Osteocyte (in vitro differentiated cells): Measurements from ENCODE around the gene ALOX15B. TPM values are rescaled to one million over a fixed set of nuclear protein-coding genes. Genes with fewer than 3 reads are reported as not detected.
A peak's percentile ranks its signal among the peaks of the same experiment; 100 is the strongest.
"Not testable (repeated sequence)": the region's sequence is repeated elsewhere in the genome, so short reads cannot be mapped to it uniquely, and the experiment has no call there.

Source experiments
- DNase-seq: peaks from one replicate; pipeline ENCODE4 v3.0.0; 2021; ENCODE audit warnings: mixed read lengths; ENCODE audit not compliant: unreplicated experiment; ENCODE audit errors: extremely low spot score
- H3K27ac Mint-ChIP-seq: one replicate; pipeline ENCODE4 v1.8.0; 2021; ENCODE audit warnings: mild to moderate bottlenecking, mixed read lengths; ENCODE audit not compliant: unreplicated experiment
- H3K27me3 Mint-ChIP-seq: one replicate; pipeline ENCODE4 v1.8.0; 2021; ENCODE audit warnings: mixed read lengths; ENCODE audit not compliant: unreplicated experiment
- H3K36me3 Mint-ChIP-seq: one replicate; pipeline ENCODE4 v1.8.0; 2021; ENCODE audit warnings: mixed read lengths; ENCODE audit not compliant: unreplicated experiment
- H3K4me1 Mint-ChIP-seq: one replicate; pipeline ENCODE4 v1.8.0; 2021; ENCODE audit warnings: mixed read lengths; ENCODE audit not compliant: unreplicated experiment
- H3K4me3 Mint-ChIP-seq: one replicate; pipeline ENCODE4 v1.8.0; 2021; ENCODE audit warnings: mild to moderate bottlenecking, moderate library complexity, mixed read lengths; ENCODE audit not compliant: unreplicated experiment
- H3K9me3 Mint-ChIP-seq: one replicate; pipeline ENCODE4 v1.8.0; 2021; ENCODE audit warnings: mixed read lengths; ENCODE audit not compliant: unreplicated experiment
- total RNA-seq: library from RNA; stranded (reverse); gene quantifications from 2 replicates; pipeline ENCODE4 v1.2.1, GENCODE V29; 2021
- TF ChIP-seq, protein P1 (sequence below): fragments of 200-600 bp; sonication (generic); IDR thresholded peaks from 2 replicates; pipeline ENCODE4 v1.5.0; 2021; ENCODE audit warnings: antibody characterized with exemption, mild to moderate bottlenecking, moderate library complexity

Gene ALOX15B
- total RNA-seq, 1 donor from 2014 or later: not detected

DNA sequence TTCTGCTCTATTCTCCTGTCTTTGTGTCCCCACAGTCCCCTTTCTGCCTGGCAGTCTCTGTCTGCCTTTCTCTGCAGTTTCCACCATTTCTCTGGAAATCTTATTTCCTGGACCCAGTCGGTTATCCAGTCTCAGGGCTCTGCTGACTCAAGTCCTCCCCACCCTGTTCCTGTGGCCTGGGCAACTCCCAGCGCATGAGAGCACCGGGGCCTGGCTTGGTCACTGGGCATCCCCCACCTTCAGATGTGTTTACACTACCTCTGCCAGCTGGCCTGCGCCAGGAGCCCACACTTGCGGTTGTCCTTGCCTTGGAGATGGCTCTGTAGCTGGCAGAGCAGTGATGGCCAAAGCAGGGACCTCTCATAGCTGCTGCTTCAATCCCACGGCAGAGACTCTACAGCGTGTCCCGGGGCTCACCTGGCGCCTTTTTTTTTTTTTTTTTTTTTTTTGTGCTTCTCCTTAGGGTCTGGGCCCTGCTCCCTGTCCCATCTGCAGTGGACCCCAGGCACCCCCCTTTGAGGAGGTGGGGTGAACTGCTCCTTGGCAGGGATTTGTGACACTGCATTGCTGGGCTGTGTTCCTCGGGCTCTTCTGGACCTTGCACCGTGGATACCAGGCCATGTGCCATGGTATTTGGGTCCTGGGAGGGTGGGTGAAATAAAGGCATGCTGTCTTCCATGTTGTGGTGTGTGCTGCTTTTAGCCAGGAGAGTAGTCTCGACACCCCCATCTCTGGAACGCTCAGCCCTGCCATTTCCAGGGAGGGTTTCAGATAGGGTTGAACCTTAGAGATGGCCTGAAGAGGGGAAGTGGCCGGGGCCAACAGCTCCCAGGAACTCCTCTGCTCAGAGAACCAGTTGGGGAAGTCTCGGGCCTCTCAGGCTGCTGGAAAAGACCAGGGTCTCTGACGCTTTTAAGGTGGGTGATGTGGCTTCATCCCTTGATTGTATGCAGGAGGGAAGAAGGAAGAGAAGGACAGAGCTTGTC is 18.9 kb upstream of the ALOX15B start:
- peaks cover 2% of the 10 kb centered on the region for H3K27me3 Mint-ChIP-seq
- H3K27ac Mint-ChIP-seq: peak overlapping the region; percentile 2
- DNase-seq: no peak
- TF ChIP-seq, protein P1, sequence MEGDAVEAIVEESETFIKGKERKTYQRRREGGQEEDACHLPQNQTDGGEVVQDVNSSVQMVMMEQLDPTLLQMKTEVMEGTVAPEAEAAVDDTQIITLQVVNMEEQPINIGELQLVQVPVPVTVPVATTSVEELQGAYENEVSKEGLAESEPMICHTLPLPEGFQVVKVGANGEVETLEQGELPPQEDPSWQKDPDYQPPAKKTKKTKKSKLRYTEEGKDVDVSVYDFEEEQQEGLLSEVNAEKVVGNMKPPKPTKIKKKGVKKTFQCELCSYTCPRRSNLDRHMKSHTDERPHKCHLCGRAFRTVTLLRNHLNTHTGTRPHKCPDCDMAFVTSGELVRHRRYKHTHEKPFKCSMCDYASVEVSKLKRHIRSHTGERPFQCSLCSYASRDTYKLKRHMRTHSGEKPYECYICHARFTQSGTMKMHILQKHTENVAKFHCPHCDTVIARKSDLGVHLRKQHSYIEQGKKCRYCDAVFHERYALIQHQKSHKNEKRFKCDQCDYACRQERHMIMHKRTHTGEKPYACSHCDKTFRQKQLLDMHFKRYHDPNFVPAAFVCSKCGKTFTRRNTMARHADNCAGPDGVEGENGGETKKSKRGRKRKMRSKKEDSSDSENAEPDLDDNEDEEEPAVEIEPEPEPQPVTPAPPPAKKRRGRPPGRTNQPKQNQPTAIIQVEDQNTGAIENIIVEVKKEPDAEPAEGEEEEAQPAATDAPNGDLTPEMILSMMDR: no peak
- no peak overlapping the region for H3K4me3 Mint-ChIP-seq
- peaks cover 20% of the 10 kb centered on the region for H3K4me1 Mint-ChIP-seq
- H3K36me3 Mint-ChIP-seq: no peaks in the 10 kb centered on the region
- no peaks in the 10 kb centered on the region for H3K9me3 Mint-ChIP-seq

DNA sequence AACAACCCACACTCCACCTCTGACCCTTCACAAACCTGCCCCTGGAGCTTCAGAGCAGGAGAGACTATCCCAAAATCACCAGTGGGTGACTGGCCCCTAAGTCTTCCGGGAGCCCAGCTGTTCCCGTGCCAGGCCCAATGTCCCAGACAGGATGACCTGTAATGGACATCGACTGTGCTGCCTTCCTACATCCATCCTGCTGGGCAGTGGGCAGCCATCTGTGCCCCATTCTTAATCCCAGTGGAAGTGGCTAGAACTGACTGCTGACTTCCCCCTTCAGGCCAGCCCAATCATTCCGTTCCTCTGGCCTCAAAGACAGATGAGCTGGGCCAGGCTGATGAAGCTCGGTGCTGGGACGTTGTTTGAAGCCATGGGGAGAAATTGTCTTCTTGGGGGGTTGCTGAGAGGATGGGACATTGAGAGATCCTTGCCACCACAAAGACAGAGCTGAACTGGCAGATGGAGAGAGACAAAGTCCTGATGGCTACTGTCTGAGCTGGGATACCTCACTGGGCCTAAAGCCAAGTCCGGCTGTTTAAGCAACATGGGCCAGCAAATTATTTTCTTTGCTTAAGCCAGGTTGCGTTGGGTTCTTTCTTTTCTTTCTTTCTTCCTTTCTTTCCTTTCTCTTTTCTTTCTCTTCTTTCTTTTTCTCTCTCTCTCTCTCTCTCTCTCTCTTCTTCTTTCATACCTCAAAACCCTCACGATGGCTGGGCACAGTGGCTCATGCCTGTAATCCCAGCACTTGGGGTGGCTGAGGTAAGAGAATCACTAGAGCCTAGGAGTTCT is 17.9 kb upstream of the ALOX15B start:
- Mint-ChIP-seq H3K4me1 (peaks cover 20% of the 10 kb centered on the region), H3K9me3 (no peaks in the 10 kb centered on the region), H3K27ac (no peak overlapping the region), H3K4me3 (no peak overlapping the region), H3K36me3 (no peaks in the 10 kb centered on the region), H3K27me3 (peaks cover 3% of the 10 kb centered on the region)
- no peak for DNase-seq
- TF ChIP-seq, protein P1: no peak

DNA sequence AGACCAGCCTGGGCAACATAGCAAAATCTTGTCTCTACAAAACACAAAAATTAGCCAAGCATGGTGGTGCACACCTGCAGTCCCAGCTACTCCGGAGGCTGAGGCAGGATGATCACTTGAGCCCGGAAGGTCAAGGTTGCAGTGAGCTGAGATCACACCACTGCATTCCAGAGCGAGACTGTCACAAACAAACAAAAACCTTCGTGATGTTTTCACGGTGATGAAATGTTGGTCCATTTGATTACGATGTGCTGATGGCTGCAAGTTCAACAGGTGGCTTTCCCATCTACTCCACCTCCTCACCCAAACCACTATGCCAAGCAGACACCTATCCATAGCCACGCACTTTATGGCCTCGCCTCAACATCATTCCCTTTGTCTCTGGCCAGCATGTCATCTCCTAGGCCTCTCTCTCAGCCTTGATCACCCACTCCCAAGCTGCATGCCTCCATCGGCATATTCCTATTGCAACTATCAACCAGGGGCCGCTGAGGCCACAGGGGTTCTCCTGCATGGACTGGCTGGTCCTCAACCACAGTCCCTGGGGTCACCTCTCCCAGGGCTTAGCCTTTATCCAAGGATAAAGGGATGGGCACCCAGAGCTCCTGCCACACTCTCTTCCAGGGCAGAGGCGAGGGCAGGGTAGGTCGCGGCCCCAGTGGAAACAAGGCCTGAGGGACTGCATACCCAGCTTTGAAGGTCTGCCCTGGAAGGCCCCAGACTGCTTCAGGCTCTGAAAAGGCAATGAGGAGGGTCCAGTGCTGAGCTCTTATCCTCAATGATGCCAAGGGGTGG is 17.1 kb upstream of the ALOX15B start:
- TF ChIP-seq, protein P1: no peak
- H3K27me3 Mint-ChIP-seq: peaks cover 6% of the 10 kb centered on the region
- no peak for DNase-seq
- no peak overlapping the region for H3K27ac Mint-ChIP-seq
- H3K4me1 Mint-ChIP-seq: peaks cover 13% of the 10 kb centered on the region
- no peak overlapping the region for H3K4me3 Mint-ChIP-seq
- H3K36me3 Mint-ChIP-seq: no peaks in the 10 kb centered on the region
- H3K9me3 Mint-ChIP-seq: no peaks in the 10 kb centered on the region

DNA sequence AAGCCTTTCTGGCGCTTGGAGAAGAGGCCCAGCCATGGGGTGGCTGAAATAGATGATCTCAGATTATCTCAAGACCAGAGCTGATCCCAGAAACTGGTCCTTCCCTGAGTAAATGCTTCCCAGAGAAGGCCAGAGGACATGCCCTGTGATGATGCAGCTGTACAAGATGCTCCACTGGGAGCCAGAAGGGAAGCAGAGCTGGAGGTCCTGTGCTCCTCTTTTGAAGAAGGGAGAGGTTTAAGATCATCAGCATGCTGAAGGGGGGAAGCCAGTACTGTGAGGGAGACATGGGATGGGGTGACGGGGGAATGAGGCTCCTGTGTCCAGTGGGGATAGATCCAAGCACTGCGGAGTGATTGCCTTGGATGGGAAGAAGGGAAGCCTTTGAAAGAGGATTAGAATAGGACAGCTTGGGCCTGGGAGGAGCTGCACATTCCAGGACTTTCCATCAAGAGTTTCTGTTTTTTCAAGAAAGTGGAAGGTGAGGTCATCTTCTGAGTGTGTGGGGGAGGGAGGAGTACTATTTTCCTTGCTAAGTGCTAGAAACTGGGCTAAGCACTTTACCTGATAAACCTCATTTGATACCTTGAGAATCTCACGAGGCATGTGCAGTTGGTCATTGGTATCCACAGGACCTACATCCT is 16.4 kb upstream of the ALOX15B start:
- peaks cover 1% of the 10 kb centered on the region for H3K36me3 Mint-ChIP-seq
- TF ChIP-seq, protein P1: no peak
- no peaks in the 10 kb centered on the region for H3K9me3 Mint-ChIP-seq
- H3K27ac Mint-ChIP-seq: no peak overlapping the region
- no peak for DNase-seq
- peaks cover 10% of the 10 kb centered on the region for H3K4me1 Mint-ChIP-seq
- H3K4me3 Mint-ChIP-seq: no peak overlapping the region
- peaks cover 13% of the 10 kb centered on the region for H3K27me3 Mint-ChIP-seq

DNA sequence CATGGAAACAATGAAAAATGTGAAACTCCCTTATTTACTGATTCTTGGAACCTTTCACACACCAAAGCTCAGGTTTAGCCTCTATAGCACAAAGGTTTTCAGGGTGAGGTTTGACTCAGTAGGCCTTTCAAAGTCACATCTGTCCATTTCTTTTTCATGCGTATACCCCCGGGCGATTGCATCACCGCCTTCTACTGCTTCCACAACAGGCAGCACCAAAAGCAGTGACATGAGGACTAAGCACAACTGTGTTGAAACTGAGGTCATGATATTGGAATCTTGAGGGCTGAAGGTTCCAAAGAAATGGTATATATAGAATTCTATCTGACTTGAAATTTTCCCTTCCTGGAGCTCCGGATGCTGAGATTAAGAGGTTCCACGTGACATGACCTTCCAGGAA is 14.7 kb upstream of the ALOX15B start:
- H3K27me3 Mint-ChIP-seq: peaks cover 25% of the 10 kb centered on the region
- DNase-seq, H3K9me3 Mint-ChIP-seq, H3K36me3 Mint-ChIP-seq, H3K27ac Mint-ChIP-seq, H3K4me3 Mint-ChIP-seq: not testable (repeated sequence)
- peaks cover 10% of the 10 kb centered on the region for H3K4me1 Mint-ChIP-seq
